ENCODE data around the gene DOCK2. TPM values are rescaled to one million over a fixed set of nuclear protein-coding genes. Genes with fewer than 3 reads are reported as not detected.

DOCK2 gene
- total and polyA plus RNA-seq, 2 donors from 2014 or later, result 1.0 to 42.0 TPM

DNA sequence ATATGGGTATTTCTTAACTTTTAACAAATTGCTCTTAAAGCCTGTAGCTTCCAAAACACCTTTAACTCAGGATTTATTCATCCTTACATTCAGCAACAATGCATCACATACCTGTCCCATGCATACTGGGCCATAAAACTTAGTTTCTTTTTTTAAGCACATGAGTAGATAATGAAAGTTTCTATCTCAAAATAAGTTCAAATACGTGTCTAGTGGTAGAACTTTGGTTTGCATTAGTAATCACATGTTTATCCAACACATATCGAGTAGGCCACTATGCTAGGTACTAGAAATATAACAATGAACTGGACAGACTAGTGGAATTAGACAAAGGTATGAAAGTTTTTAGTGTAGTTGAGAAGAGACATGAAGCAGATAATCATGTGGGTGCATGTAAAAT is 99.6 kb downstream of the DOCK2 start:
- DNase-seq, result no peak
- intact Hi-C loops (cut with DNase I), result no loop called here
- H3K4me3 ChIP-seq (ENCODE audit: low read length in 3 of 3), result no peak overlapping the region
- FAIRE-seq, result no peak
- no peaks in the 10 kb centered on the region for H3K27me3 ChIP-seq (ENCODE audit: control insufficient read depth, insufficient read depth, low read length)
- no peak for TF ChIP-seq CTCF (IDR thresholded peaks at IDR 0.05; ENCODE audit: borderline replicate concordance, extremely low read depth, insufficient read depth)
- no peak overlapping the region for H3K9ac ChIP-seq (ENCODE audit: low read length in 3 of 3)
- no peak overlapping the region for H3K27ac ChIP-seq (ENCODE audit: low read depth in 2 of 2, low read length in 2 of 2)
- H3K9me3 ChIP-seq (ENCODE audit: control insufficient read depth in 2 of 3, insufficient read depth in 1 of 3, low read length in 3 of 3), result no peaks in the 10 kb centered on the region
- no peaks in the 10 kb centered on the region for H3K36me3 ChIP-seq (ENCODE audit: control insufficient read depth in 2 of 3, insufficient read depth in 3 of 3, low read length in 3 of 3)
- H3K4me1 ChIP-seq (ENCODE audit: control insufficient read depth in 2 of 3, insufficient read depth in 2 of 3, low read depth in 1 of 3, low read length in 3 of 3), result no peaks in the 10 kb centered on the region

GRCh38 chr5:169740435-169740834 is 103.4 kb downstream of the DOCK2 start:
- H3K9ac ChIP-seq (ENCODE audit: low read length in 3 of 3), result no peak overlapping the region
- H3K27me3 ChIP-seq (ENCODE audit: control insufficient read depth, insufficient read depth, low read length), result no peaks in the 10 kb centered on the region
- no peaks in the 10 kb centered on the region for H3K9me3 ChIP-seq (ENCODE audit: control insufficient read depth in 2 of 3, insufficient read depth in 1 of 3, low read length in 3 of 3)
- no peak for DNase-seq
- no peak overlapping the region for H3K4me3 ChIP-seq (ENCODE audit: low read length in 3 of 3)
- H3K27ac ChIP-seq (ENCODE audit: low read depth in 2 of 2, low read length in 2 of 2), result no peak overlapping the region
- H3K4me1 ChIP-seq (ENCODE audit: control insufficient read depth in 2 of 3, insufficient read depth in 2 of 3, low read depth in 1 of 3, low read length in 3 of 3), result no peaks in the 10 kb centered on the region
- no peak for FAIRE-seq
- no peaks in the 10 kb centered on the region for H3K36me3 ChIP-seq (ENCODE audit: control insufficient read depth in 2 of 3, insufficient read depth in 3 of 3, low read length in 3 of 3)
- intact Hi-C loops (cut with DNase I), result no loop called here
- no peak for TF ChIP-seq CTCF (IDR thresholded peaks at IDR 0.05; ENCODE audit: borderline replicate concordance, extremely low read depth, insufficient read depth)

DNA sequence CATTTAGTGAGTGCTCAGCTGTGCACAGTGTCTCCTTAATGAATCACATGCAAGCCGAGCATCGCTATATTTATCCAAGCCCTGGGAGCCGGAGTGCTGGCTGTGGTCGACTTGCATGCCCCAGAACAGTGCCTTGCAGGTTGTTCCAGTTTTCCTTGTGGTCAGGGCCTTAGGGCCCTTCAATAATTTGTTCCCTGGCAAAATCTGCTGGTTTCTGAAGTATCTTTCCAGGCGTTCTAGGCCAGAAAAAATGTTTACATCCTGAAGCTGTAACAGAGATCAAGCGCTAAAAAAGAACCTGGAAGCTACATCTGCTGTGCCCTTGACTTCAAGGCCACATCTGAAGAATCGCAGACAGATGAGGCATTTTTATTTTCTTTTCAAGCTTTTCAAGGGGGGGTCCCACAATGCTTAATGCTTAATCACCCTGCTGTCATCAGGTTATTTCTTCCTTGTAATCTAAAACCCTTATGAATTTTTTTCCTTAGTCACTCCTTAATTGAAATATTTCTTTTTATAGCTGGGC is 105.8 kb downstream of the DOCK2 start:
- no peak for DNase-seq
- FAIRE-seq, result no peak
- H3K27ac ChIP-seq (ENCODE audit: low read depth in 2 of 2, low read length in 2 of 2), result no peak overlapping the region
- intact Hi-C loops (cut with DNase I), result no loop called here
- TF ChIP-seq CTCF (IDR thresholded peaks at IDR 0.05; ENCODE audit: borderline replicate concordance, extremely low read depth, insufficient read depth), result no peak
- H3K9ac ChIP-seq (ENCODE audit: low read length in 3 of 3), result no peak overlapping the region
- no peaks in the 10 kb centered on the region for H3K9me3 ChIP-seq (ENCODE audit: control insufficient read depth in 2 of 3, insufficient read depth in 1 of 3, low read length in 3 of 3)
- no peaks in the 10 kb centered on the region for H3K36me3 ChIP-seq (ENCODE audit: control insufficient read depth in 2 of 3, insufficient read depth in 3 of 3, low read length in 3 of 3)
- no peaks in the 10 kb centered on the region for H3K27me3 ChIP-seq (ENCODE audit: control insufficient read depth, insufficient read depth, low read length)
- H3K4me3 ChIP-seq (ENCODE audit: low read length in 3 of 3), result no peak overlapping the region
- H3K4me1 ChIP-seq (ENCODE audit: control insufficient read depth in 2 of 3, insufficient read depth in 2 of 3, low read depth in 1 of 3, low read length in 3 of 3), result no peaks in the 10 kb centered on the region

- Histone ChIP-seq H3K4me1 (ENCODE audit: control insufficient read depth in 2 of 3, insufficient read depth in 2 of 3, low read depth in 1 of 3, low read length in 3 of 3) (no peaks in the 10 kb centered on the region), H3K36me3 (ENCODE audit: control insufficient read depth in 2 of 3, insufficient read depth in 3 of 3, low read length in 3 of 3) (no peaks in the 10 kb centered on the region), H3K9me3 (ENCODE audit: control insufficient read depth in 2 of 3, insufficient read depth in 1 of 3, low read length in 3 of 3) (no peaks in the 10 kb centered on the region), H3K27ac (ENCODE audit: low read depth in 2 of 2, low read length in 2 of 2) (no peak overlapping the region), H3K9ac (ENCODE audit: low read length in 3 of 3) (no peak overlapping the region), H3K27me3 (ENCODE audit: control insufficient read depth, insufficient read depth, low read length) (no peaks in the 10 kb centered on the region), H3K4me3 (ENCODE audit: low read length in 3 of 3) (no peak overlapping the region)
- TF ChIP-seq CTCF (IDR thresholded peaks at IDR 0.05; ENCODE audit: borderline replicate concordance, extremely low read depth, insufficient read depth), result no peak
- DNase-seq (no peak), FAIRE-seq (no peak)
- intact Hi-C loops (cut with DNase I), result no loop called here
Observed at GRCh38 chr5:169744336-169744735, 107.3 kb downstream of the DOCK2 start.

Measured in kidney (tissue), 14 donors.